Mucosa of descending colon (tissue), 3 donors: ENCODE results near the gene PKIG. TPM values are rescaled to one million over a fixed set of nuclear protein-coding genes. Genes with fewer than 3 reads are reported as not detected.

ENCODE experiments used
- ATAC-seq: fragments of 200-7000 bp; cut with Tn5 transposase; one replicate; pipeline ENCODE4 v1.9.1; 2020; ENCODE audit warnings: mild to moderate bottlenecking, moderate library complexity
- DNase-seq, 3 donors: peaks; one replicate each; pipeline ENCODE4 v3.0.0-alpha.2; 2020
- H3K36me3 ChIP-seq: fragments of 200-600 bp; one replicate; pipeline ENCODE4 v1.8.0; 2021; ENCODE audit warnings: low read depth, mild to moderate bottlenecking
- H3K4me1 ChIP-seq: fragments of 200-600 bp; one replicate; pipeline ENCODE4 v1.8.0; 2021; ENCODE audit warnings: low read depth, mild to moderate bottlenecking
- H3K4me3 ChIP-seq: fragments of 200-600 bp; one replicate; pipeline ENCODE4 v1.8.0; 2021; ENCODE audit warnings: mild to moderate bottlenecking
- H3K9me3 ChIP-seq: fragments of 200-600 bp; one replicate; pipeline ENCODE4 v1.8.0; 2021; ENCODE audit warnings: mild to moderate bottlenecking
- intact Hi-C, 2 donors: fragments of 100-400 bp; cut with DNase I in 1 of 2; cut with micrococcal nuclease in 1 of 2; formaldehyde crosslinking; loops; one replicate each; pipeline versions ENCODE4 v1.11.0 to v1.11.1; 2022; cut with DNase I, micrococcal nuclease
- total RNA-seq, 3 donors: library from RNA; stranded (reverse); fragmentation: NEBNext Ultra II Directional in 2 of 3; extraction: Animal tissue kit (Norgen Biotek cat#: 25700) in 2 of 3; gene quantifications; one replicate each; pipeline versions ENCODE4 v1.2.1 to v1.2.4, GENCODE V29; 2021 to 2023
- TF ChIP-seq, protein P1 (sequence below): fragments of 200-600 bp; IDR thresholded peaks from one replicate; pipeline ENCODE4 v1.8.0; 2022; ENCODE audit warnings: antibody characterized with exemption, mild to moderate bottlenecking
- donor health status: DM: no; HTN: no; CAD: no; lungs with moderate emphysema.
- donor health status: DM: no; HTN: no; CAD: no.
- donor health status: DM: no; HTN: yes; CAD: no.

The PKIG gene
- total RNA-seq, 3 donors from 2014 or later: 39.9 to 101 (median 42.4) TPM

DNA sequence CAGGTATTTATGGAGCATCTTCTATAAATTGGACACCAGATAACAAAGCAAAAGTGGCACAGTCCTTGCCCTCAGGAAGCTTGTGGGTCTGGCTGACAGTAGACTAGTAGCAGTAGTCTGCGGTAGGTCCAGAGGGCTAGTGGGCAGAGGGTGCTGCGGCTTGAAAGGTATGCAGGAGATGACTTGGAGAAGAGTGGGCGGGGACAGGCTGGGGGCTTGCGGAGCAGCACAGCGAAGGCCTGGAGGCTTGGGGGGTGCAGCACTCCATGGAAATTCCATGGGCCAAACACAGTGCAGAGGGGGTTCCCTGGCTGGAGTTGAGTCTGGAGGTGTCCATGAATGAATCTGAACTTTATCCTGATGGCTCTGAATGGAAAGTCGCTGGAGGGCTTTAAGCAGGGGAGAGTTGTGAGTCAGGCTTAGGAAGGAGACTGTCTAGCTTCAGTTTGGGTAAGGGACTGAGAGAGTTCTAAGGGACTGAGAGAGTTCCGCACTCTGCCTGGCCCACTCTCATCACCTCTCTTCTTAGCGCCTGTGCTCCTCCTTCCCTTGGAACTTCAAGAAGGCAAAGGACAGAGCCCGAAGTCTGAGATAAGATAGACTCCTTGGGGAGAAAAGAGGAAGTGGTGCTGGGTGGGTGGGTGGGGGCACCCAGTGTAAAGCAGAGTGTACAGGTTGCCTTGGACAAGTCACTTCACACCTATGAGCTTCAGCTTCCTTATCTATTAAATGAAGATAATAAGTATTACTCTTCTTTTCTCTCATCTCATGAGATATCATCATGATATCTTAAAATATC is 8.8 kb downstream of the PKIG start:
- TF ChIP-seq, protein P1, sequence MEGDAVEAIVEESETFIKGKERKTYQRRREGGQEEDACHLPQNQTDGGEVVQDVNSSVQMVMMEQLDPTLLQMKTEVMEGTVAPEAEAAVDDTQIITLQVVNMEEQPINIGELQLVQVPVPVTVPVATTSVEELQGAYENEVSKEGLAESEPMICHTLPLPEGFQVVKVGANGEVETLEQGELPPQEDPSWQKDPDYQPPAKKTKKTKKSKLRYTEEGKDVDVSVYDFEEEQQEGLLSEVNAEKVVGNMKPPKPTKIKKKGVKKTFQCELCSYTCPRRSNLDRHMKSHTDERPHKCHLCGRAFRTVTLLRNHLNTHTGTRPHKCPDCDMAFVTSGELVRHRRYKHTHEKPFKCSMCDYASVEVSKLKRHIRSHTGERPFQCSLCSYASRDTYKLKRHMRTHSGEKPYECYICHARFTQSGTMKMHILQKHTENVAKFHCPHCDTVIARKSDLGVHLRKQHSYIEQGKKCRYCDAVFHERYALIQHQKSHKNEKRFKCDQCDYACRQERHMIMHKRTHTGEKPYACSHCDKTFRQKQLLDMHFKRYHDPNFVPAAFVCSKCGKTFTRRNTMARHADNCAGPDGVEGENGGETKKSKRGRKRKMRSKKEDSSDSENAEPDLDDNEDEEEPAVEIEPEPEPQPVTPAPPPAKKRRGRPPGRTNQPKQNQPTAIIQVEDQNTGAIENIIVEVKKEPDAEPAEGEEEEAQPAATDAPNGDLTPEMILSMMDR: no peak
- H3K36me3 ChIP-seq: no peaks in the 10 kb centered on the region
- no peak for DNase-seq
- no peak overlapping the region for H3K4me3 ChIP-seq
- no peak for ATAC-seq
- H3K9me3 ChIP-seq: no peaks in the 10 kb centered on the region
- no peaks in the 10 kb centered on the region for H3K4me1 ChIP-seq
- intact Hi-C loops: no loop called here

DNA sequence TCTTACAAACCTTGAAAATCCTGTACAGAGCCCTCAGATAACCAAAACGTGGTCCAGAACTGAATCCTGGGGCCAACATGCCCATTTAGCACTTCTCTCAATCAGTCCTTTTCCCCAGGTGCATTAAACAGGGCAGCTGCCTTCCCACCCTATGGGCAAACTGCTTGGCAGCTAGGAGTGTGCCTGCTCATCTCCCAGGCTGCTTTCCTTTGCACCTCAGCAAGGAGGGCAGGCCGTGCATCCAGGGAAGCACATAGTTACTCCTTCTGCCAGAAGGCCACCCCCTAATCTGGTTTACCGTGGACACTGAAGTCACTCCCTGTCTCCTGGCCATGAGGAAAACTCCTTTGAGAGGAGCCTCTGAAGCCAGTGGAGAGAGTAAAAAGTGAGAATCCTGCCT is 10.0 kb downstream of the PKIG start:
- no peaks in the 10 kb centered on the region for H3K9me3 ChIP-seq
- no peaks in the 10 kb centered on the region for H3K4me1 ChIP-seq
- intact Hi-C loops: no loop called here
- ATAC-seq (no peak), DNase-seq (no peak)
- TF ChIP-seq, protein P1: no peak
- no peaks in the 10 kb centered on the region for H3K36me3 ChIP-seq
- no peak overlapping the region for H3K4me3 ChIP-seq

DNA sequence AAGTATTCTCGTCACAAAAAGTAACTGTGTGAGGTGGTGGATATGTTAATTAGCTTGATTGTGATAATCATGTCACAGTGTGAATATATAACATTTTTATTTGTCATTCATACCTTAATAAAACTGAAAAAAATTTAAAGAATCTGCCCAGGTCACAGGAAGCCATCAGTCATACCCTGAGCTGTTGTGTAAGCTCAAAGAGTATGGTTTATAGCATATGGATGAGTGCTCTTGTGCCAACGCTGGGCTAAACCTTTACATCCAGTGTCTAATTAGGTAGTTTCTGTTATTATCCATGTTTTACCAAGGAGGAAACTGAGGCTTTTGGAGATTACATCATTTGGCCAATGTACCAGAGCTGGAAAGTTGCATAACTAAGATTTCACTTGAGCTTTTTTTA is 11.4 kb downstream of the PKIG start:
- Histone ChIP-seq H3K4me3 (no peak overlapping the region), H3K4me1 (no peaks in the 10 kb centered on the region), H3K9me3 (no peaks in the 10 kb centered on the region), H3K36me3 (no peaks in the 10 kb centered on the region)
- ATAC-seq (no peak), DNase-seq (no peak)
- intact Hi-C loops: no loop called here
- TF ChIP-seq, protein P1: no peak

DNA sequence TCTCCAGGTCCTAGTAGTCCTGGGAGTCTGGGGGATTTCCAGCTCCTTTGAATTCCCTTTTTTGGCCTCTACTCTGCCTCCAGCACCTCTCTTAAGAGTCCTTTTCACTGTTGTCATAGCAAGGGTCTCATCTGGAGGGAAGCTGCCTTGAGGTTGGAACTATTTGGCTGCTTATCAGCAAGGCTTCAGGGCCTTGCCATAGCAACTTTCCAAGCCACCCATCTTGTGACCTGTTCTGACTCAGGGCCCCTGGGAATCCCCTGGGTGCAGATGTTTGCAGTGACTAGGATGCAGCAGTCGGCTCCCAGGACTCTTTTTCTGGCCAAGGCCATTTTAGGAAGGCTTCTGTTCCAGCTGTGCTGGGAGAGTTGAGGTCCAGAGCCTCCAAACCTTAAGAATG is 12.4 kb downstream of the PKIG start:
- H3K4me1 ChIP-seq: no peaks in the 10 kb centered on the region
- intact Hi-C loops: no loop called here
- TF ChIP-seq, protein P1: no peak
- no peak overlapping the region for H3K4me3 ChIP-seq
- H3K9me3 ChIP-seq: no peaks in the 10 kb centered on the region
- no peaks in the 10 kb centered on the region for H3K36me3 ChIP-seq
- DNase-seq (no peak), ATAC-seq (peak; percentile 43)

- TF ChIP-seq, protein P1: no peak
- Histone ChIP-seq H3K9me3 (no peaks in the 10 kb centered on the region), H3K36me3 (no peaks in the 10 kb centered on the region), H3K4me1 (no peaks in the 10 kb centered on the region), H3K4me3 (no peak overlapping the region)
- ATAC-seq: no peak
- intact Hi-C loops: no loop called here
- DNase-seq: no peak
These were observed 13.6 kb downstream of the PKIG start for GRCh38 chr20:44596010-44596409.

- no peaks in the 10 kb centered on the region for H3K36me3 ChIP-seq
- no peaks in the 10 kb centered on the region for H3K9me3 ChIP-seq
- no peak for DNase-seq
- no peak overlapping the region for H3K4me3 ChIP-seq
- TF ChIP-seq, protein P1: no peak
- peaks cover 3% of the 10 kb centered on the region for H3K4me1 ChIP-seq
- ATAC-seq: no peak
- intact Hi-C loops: no loop called here
These were observed 14.5 kb downstream of the PKIG start for GRCh38 chr20:44596876-44597275.
